ENCODE results near the gene ACBD4. TPM values are rescaled to one million over a fixed set of nuclear protein-coding genes. Genes with fewer than 3 reads are reported as not detected.
A peak's percentile ranks its signal among the peaks of the same experiment; 100 is the strongest.

Gene ACBD4
- total and polyA plus RNA-seq, 2 of the 13 experiments (the other 11 are each of a cell fraction or from before 2014, with no cell fraction given) = 16.1 to 26.9 TPM

- TF ChIP-seq NCOA5 (CRISPR knock-in tag; IDR thresholded peaks at IDR 0.05) = no peak
- no peak for TF ChIP-seq PITX1 (CRISPR knock-in tag; IDR thresholded peaks at IDR 0.05)
- TF ChIP-seq ZNF572 (CRISPR knock-in tag; IDR thresholded peaks at IDR 0.05) = 0 out of 2 replicates have a peak, but pooled peaks have one; percentile 28
- TF ChIP-seq, protein P1, sequence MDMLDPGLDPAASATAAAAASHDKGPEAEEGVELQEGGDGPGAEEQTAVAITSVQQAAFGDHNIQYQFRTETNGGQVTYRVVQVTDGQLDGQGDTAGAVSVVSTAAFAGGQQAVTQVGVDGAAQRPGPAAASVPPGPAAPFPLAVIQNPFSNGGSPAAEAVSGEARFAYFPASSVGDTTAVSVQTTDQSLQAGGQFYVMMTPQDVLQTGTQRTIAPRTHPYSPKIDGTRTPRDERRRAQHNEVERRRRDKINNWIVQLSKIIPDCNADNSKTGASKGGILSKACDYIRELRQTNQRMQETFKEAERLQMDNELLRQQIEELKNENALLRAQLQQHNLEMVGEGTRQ (IDR thresholded peaks at IDR 0.05; ENCODE audit: low read depth, low read length) = peak; percentile 18; the same call in 1 of the 2 replicates
- TF ChIP-seq, protein P1 (CRISPR knock-in tag; IDR thresholded peaks at IDR 0.05; ENCODE audit: borderline replicate concordance) = no peak
- TF ChIP-seq ZNF263 (CRISPR knock-in tag; IDR thresholded peaks at IDR 0.05) = 0 out of 2 replicates have a peak, but pooled peaks have one; percentile 27
- peak; percentile 43; the same call in 1 of the 2 replicates for TF ChIP-seq FOXA3 (CRISPR knock-in tag; IDR thresholded peaks at IDR 0.05)
- TF ChIP-seq SMYD3 (CRISPR knock-in tag; IDR thresholded peaks at IDR 0.05) = no peak
- TF ChIP-seq MAFF (IDR thresholded peaks at IDR 0.05; ENCODE audit: low read depth, low read length) = no peak
- no peak for TF ChIP-seq HDAC6 (IDR thresholded peaks at IDR 0.05; ENCODE audit: low read depth, low read length)
- no peak for TF ChIP-seq ZNF317 (CRISPR knock-in tag; IDR thresholded peaks at IDR 0.05)
- TF ChIP-seq BHLHE40 (IDR thresholded peaks at IDR 0.05; ENCODE audit: low read length) = peak; percentile 15; the same call in 1 of the 2 replicates
- no peak for TF ChIP-seq ZFP36L2 (CRISPR knock-in tag; IDR thresholded peaks at IDR 0.05)
- no peak for TF ChIP-seq ZNF468 (CRISPR knock-in tag; IDR thresholded peaks at IDR 0.05)
- TF ChIP-seq ZBTB38 (CRISPR knock-in tag; IDR thresholded peaks at IDR 0.05) = 0 out of 2 replicates have a peak, but pooled peaks have one; percentile 42
- TF ChIP-seq, protein P2, sequence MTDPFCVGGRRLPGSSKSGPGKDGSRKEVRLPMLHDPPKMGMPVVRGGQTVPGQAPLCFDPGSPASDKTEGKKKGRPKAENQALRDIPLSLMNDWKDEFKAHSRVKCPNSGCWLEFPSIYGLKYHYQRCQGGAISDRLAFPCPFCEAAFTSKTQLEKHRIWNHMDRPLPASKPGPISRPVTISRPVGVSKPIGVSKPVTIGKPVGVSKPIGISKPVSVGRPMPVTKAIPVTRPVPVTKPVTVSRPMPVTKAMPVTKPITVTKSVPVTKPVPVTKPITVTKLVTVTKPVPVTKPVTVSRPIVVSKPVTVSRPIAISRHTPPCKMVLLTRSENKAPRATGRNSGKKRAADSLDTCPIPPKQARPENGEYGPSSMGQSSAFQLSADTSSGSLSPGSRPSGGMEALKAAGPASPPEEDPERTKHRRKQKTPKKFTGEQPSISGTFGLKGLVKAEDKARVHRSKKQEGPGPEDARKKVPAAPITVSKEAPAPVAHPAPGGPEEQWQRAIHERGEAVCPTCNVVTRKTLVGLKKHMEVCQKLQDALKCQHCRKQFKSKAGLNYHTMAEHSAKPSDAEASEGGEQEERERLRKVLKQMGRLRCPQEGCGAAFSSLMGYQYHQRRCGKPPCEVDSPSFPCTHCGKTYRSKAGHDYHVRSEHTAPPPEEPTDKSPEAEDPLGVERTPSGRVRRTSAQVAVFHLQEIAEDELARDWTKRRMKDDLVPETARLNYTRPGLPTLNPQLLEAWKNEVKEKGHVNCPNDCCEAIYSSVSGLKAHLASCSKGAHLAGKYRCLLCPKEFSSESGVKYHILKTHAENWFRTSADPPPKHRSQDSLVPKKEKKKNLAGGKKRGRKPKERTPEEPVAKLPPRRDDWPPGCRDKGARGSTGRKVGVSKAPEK (CRISPR knock-in tag; IDR thresholded peaks at IDR 0.05; ENCODE audit: borderline replicate concordance) = no peak
- TF ChIP-seq ATF7-NPFF (CRISPR knock-in tag; IDR thresholded peaks at IDR 0.05; ENCODE audit: low read depth) = no peak
- TF ChIP-seq ZNF83 (CRISPR knock-in tag; IDR thresholded peaks at IDR 0.05; ENCODE audit: borderline replicate concordance) = no peak
- TF ChIP-seq NCOR1 (IDR thresholded peaks at IDR 0.05; ENCODE audit: borderline replicate concordance, low read length) = no peak
- no peak for TF ChIP-seq SSRP1 (CRISPR knock-in tag; IDR thresholded peaks at IDR 0.05)
- no peak for TF ChIP-seq ZNF543 (CRISPR knock-in tag; IDR thresholded peaks at IDR 0.05)
- no peak for TF ChIP-seq FIP1L1 (IDR thresholded peaks at IDR 0.05; ENCODE audit: borderline replicate concordance, insufficient read depth, low read depth, low read length)
- TF ChIP-seq ZSCAN9 (CRISPR knock-in tag; IDR thresholded peaks at IDR 0.05; ENCODE audit: borderline replicate concordance) = no peak
- TF ChIP-seq CEBPB (IDR thresholded peaks at IDR 0.05; ENCODE audit: borderline replicate concordance, low read depth, low read length) = no peak
- TF ChIP-seq ZFYVE20 (CRISPR knock-in tag; IDR thresholded peaks at IDR 0.05; ENCODE audit: borderline replicate concordance, low read depth) = no peak
- TF ChIP-seq IRF9 (CRISPR knock-in tag; IDR thresholded peaks at IDR 0.05; ENCODE audit: borderline replicate concordance) = 0 out of 2 replicates have a peak, but pooled peaks have one; percentile 45
Measured at GRCh38 chr17:45091778-45092425, 43.6 kb upstream of the ACBD4 start (continued).
